ENCODE results near the gene TRIP4. TPM values are rescaled to one million over a fixed set of nuclear protein-coding genes. Genes with fewer than 3 reads are reported as not detected.

Gene TRIP4
- total RNA-seq, 2 donors from 2014 or later, result 11.7 to 15.5 TPM

- intact Hi-C loops (cut with DNase I), result loop anchor here (10.0 kb wide), 1 partner anchor 261 kb away; no protein-coding TSS in a partner anchor
- no peak for ATAC-seq
- no peak overlapping the region for H3K27ac ChIP-seq
- H3K36me3 ChIP-seq (replicated peaks in 1 of 2; ENCODE audit: insufficient read depth in 1 of 2, low read depth in 2 of 2), result peaks cover 6 to 11% of the 10 kb centered on the region in 2 donors
- no peaks in the 10 kb centered on the region for H3K27me3 ChIP-seq
- no peak for DNase-seq
- TF ChIP-seq, protein P1, sequence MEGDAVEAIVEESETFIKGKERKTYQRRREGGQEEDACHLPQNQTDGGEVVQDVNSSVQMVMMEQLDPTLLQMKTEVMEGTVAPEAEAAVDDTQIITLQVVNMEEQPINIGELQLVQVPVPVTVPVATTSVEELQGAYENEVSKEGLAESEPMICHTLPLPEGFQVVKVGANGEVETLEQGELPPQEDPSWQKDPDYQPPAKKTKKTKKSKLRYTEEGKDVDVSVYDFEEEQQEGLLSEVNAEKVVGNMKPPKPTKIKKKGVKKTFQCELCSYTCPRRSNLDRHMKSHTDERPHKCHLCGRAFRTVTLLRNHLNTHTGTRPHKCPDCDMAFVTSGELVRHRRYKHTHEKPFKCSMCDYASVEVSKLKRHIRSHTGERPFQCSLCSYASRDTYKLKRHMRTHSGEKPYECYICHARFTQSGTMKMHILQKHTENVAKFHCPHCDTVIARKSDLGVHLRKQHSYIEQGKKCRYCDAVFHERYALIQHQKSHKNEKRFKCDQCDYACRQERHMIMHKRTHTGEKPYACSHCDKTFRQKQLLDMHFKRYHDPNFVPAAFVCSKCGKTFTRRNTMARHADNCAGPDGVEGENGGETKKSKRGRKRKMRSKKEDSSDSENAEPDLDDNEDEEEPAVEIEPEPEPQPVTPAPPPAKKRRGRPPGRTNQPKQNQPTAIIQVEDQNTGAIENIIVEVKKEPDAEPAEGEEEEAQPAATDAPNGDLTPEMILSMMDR (IDR thresholded peaks at IDR 0.05), result no peak
- H3K4me1 ChIP-seq, result peaks cover 10% of the 10 kb centered on the region
- 20 to 28% methylated on average over 6 of the region's 6 CpGs for WGBS, 2 donors
- no peak overlapping the region for H3K4me3 ChIP-seq
- no peaks in the 10 kb centered on the region for H3K9me3 ChIP-seq
These were observed 36.3 kb downstream of the TRIP4 start for GRCh38 chr15:64423970-64424369.

- Histone ChIP-seq H3K4me3 (no peak overlapping the region), H3K36me3 (replicated peaks in 1 of 2; ENCODE audit: insufficient read depth in 1 of 2, low read depth in 2 of 2) (peaks cover 6 to 11% of the 10 kb centered on the region in 2 donors), H3K27me3 (no peaks in the 10 kb centered on the region), H3K27ac (no peak overlapping the region), H3K9me3 (no peaks in the 10 kb centered on the region), H3K4me1 (peaks cover 10% of the 10 kb centered on the region)
- DNase-seq (no peak), ATAC-seq (no peak)
- 58 to 61% methylated on average over 3 of the region's 3 CpGs for WGBS, 2 donors
- intact Hi-C loops (cut with DNase I), result loop anchor here (10.0 kb wide), 1 partner anchor 260 kb away; no protein-coding TSS in a partner anchor
- TF ChIP-seq, protein P1 (IDR thresholded peaks at IDR 0.05), result no peak
- no peak for TF ChIP-seq POLR2A (IDR thresholded peaks at IDR 0.05)
These were observed 37.6 kb downstream of the TRIP4 start for GRCh38 chr15:64425221-64425620.

DNA sequence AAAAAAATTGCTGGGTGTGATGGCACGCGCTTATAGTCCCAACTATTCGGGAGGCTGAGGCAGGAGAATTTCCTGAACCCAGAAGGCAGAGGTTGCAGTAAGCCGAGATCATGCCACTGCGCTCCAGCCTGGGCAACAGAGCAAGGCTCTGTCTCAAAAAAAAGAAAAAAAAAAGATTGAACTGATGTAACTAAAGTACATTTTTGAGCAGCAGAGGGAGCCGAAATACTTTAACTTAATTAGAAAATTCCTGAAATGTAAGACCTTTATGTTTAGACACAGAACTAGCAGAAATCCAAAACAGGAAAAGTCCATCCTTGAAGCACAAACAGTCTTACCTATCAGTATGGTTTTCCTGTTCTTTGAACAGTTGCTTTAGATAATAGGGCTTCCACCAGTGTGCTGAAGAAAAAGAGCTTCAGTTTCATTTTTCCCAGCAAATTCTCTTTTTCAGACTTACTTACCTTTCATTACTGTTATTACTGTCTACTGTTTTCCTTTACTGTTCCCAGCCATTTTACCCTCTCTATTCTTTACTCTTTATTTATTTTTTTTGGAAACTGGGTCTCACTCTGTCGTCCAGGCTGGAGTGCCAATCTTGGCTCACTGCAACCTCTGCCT, 39.3 kb downstream of the TRIP4 start:
- peaks cover 6 to 9% of the 10 kb centered on the region in 2 donors for H3K36me3 ChIP-seq (replicated peaks in 1 of 2; ENCODE audit: insufficient read depth in 1 of 2, low read depth in 2 of 2)
- DNase-seq, result peak in 1 of 4 donors; percentile 13
- WGBS, 2 donors, result 81 to 87% methylated on average over 7 of the region's 7 CpGs

GRCh38 chr15:64429448-64429847, 41.8 kb downstream of the TRIP4 start:
- no peaks in the 10 kb centered on the region for H3K27me3 ChIP-seq
- no peaks in the 10 kb centered on the region for H3K4me1 ChIP-seq
- H3K4me3 ChIP-seq, result no peak overlapping the region
- DNase-seq, result no peak
- no peak for TF ChIP-seq POLR2A (IDR thresholded peaks at IDR 0.05)
- TF ChIP-seq, protein P1 (IDR thresholded peaks at IDR 0.05), result no peak
- ATAC-seq, result no peak
- intact Hi-C loops (cut with DNase I), result loop anchor here (10.0 kb wide), 1 partner anchor 255 kb away; no protein-coding TSS in a partner anchor
- H3K27ac ChIP-seq, result no peak overlapping the region
- H3K9me3 ChIP-seq, result no peaks in the 10 kb centered on the region
- peaks cover 4 to 6% of the 10 kb centered on the region in 2 donors for H3K36me3 ChIP-seq (replicated peaks in 1 of 2; ENCODE audit: insufficient read depth in 1 of 2, low read depth in 2 of 2)

More for the DNA sequence above, 39.3 kb downstream of the TRIP4 start:
- TF ChIP-seq, protein P1 (IDR thresholded peaks at IDR 0.05), result peak in 4 of 7 experiments; percentile 35 to 52 (median 46)
- no peak for TF ChIP-seq POLR2A (IDR thresholded peaks at IDR 0.05)
- ATAC-seq, result no peak
- no peak overlapping the region for H3K27ac ChIP-seq
- H3K4me1 ChIP-seq, result peaks cover 10% of the 10 kb centered on the region
- no peaks in the 10 kb centered on the region for H3K9me3 ChIP-seq
- H3K27me3 ChIP-seq, result no peaks in the 10 kb centered on the region
- intact Hi-C loops (cut with DNase I), result loop anchor here (10.0 kb wide), 1 partner anchor 258 kb away; no protein-coding TSS in a partner anchor
- H3K4me3 ChIP-seq, result no peak overlapping the region

All from body of pancreas (tissue), 4 donors.